A172 (cell line): ENCODE results near the gene VAV2. TPM values are rescaled to one million over a fixed set of nuclear protein-coding genes. Genes with fewer than 3 reads are reported as not detected.

Experiments used
- DNase-seq: peaks from one replicate; pipeline ENCODE4 v3.0.0-alpha.2; 2015; ENCODE audit warnings: low spot score
- total RNA-seq: library from RNA; depleted of rRNA; stranded (reverse); fragments of >200 nt; shearing (Covaris generic); gene quantifications from 2 replicates; pipeline ENCODE4 v1.2.3, GENCODE V29; 2014

The VAV2 gene
- total RNA-seq, 1 experiment from 2014 or later: 14.4 TPM

DNA sequence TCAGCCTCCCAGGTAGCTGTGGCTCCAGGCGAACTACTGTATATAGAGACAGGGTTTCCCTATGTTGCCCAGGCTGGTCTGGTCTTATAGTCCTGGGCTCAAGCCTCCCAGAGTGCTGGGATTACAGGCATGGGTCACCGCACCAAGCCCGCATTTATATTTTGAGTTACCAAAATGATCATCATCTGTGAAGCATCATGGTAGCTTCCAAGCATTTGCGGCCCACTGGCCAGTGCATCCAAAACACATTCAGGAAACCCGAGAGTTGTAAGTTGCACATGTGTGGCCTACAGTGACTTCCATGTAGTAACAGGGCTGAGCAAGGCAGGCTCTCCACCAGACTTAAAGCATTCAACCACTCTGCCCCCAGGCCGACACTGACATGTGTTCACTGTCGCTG, 35.4 kb upstream of the VAV2 start:
- no peak for DNase-seq

DNA sequence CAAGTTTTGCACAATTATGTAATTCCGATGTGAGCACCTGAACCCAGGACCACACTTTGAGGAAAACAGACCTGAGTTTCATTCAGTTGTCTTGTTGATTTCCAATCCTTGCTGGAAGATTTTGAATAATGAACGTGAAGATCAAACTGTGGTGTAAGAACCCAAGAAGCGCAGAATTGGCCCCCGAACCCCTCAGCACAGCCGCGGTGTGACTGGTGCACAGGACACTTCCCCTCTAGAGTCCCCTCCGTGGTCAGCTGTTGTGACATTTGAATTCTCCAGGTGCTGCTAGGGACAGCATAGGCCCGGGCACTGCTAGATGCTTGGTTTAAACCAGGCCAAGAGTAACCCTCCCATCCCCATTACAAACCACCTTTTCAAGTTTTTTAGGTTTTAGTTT, 34.9 kb upstream of the VAV2 start:
- DNase-seq: no peak

DNA sequence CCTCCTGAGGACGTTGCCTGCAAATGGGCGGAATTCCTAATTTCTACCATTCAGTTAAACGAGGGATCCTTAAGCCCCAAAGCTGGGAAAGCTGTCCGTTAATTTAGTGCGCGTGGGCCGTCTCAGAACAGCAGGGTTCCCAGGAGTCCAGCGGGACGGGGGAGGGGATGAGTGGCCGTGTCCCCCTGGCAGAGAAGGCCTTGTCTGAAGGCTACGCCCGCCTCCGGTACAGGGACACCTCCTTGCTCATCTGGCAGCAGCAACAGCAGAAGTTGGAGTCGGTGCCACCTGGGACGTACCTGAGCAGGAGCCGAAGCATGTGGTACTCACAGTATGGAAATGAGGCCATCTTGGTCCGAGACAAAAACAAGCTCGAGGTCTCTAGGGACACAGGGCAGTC, 34.5 kb upstream of the VAV2 start:
- no peak for DNase-seq

DNA sequence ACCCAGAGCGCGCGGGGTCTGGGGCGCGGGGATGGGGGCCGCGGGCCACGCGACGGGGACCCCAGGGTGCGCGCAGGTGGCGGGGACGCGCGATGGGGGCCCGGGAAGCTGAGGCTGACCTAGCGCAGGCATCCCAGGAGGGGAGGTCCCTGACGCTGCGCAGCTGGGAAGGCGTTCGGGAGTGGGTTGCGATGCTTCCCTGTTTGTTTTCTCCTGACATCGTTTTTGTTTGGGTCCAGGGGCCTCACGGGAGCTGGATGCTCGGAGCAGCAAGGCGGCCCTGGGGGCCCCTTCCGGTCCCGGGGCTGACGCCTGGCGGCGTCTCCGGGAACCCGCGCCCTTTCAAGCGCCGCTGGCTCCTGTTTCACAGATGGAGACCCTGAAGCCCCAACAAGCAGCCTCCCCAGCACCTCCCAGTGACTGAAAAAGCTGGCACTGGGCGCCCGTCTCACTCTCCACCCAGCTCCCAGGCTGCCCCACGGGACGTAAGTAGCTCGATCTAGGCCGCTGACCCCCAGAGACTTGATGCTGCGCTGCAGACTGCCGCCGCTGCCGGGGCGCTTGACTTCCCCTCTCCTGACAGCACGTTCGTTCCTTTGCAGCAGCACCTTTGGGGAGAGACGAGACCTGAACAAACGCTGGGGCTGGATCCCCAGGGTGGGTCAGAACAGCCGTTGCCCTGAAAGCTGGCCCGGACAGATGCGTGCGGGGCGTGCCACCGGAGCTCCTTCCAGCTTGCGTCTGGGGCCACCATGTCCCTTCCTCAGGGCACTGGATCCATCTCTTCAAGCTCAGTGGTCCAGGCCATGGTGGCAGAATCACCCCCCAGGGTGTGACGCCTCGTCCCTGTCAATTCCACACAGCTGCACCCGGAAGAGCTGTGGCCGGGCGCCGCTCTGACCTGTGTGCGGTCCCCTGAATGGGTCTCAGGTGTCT, 33.8 kb upstream of the VAV2 start:
- DNase-seq: peak; percentile 35

DNA sequence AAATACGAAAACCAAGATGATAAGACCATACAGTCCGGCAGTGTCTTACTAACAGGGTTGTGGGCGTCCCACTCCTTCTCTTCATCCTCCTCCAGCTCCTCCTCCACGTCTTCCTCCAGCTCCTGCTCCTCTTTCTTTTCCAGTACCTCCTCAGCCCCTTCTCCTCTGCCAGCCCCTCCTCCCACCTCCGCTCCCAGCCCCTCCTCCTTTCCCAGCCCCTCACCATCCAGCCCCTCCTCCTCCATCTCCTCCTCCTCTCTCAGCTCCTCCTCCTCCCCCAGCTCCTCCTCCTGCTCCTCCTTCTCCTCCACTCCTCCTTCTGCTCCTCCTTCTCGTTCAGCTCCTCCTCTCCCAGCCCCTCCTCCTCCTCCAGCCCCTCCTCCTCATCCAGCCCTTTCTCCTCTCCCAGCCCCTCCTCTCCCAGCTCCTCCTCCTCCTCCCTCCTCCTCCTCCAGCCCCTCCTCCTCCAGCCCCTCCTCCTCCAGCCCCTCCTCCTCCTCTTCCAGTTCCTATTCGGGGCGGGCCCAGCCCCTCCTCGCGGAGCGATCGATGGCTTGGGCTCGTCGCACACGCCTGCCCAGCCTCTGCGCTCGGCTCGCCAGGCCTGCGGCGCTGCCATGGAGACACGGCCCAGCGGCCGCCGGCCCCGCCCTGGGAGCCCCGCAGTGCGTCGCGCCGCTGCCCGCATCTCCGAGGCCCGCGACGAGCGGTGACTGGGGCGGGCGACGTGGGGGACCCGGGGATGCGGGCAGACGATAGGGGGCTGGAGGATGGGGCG, 32.9 kb upstream of the VAV2 start, which contains the start of gene BRD3OS:
Gene BRD3OS (plus strand): TSS at position 654 of the 778 bp plus-strand sequence. CDS start 1,267 bp downstream, outside the sequence.
- DNase-seq: peak; percentile 98

DNA sequence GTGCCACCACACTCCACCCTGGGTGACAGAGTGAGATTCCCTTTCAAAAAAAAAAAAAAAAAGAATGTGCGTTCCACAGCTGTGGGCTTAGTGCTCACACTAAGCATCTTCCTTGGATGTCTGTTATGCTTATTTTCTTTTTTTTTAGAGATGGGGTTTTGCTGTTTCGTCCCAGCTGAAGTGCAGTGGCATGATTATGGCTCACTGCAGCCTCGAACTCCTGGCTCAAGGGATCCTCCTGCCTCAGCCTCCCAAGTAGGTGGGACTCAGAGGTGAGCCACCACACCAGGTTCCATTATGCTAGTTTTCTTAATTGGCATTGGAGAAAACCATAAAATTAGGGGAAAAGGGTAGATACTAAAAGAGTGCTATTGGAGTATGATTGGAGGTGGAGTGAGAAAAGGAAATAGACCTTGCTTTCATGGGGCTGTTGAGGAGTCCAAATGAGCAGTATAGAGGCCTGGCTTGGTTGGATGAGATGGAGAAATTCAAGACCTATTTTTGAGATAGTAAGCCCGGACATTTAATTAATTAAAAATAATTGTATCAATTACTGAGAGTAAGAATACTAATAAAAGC, 32.2 kb upstream of the VAV2 start:
- DNase-seq: no peak

DNA sequence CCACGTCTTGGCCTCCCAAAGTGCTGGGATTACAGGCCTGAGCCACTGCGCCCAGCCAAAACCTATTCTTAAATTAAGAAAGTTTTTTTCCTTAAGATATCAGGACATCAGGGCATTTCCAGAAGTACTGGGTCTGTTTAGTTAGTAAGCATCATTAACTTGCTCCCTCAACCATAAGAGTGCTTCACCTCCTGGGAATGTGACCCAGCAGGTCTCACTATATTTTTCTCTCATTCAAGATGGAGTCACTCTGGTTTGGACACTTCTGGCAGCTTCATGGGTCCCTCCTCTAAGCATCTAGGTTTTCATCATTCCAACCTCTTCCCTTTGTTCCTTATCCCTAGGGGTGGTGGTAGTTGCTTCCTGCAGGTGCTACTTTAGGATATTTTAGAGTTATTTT, 22.8 kb upstream of the VAV2 start:
- no peak for DNase-seq

DNA sequence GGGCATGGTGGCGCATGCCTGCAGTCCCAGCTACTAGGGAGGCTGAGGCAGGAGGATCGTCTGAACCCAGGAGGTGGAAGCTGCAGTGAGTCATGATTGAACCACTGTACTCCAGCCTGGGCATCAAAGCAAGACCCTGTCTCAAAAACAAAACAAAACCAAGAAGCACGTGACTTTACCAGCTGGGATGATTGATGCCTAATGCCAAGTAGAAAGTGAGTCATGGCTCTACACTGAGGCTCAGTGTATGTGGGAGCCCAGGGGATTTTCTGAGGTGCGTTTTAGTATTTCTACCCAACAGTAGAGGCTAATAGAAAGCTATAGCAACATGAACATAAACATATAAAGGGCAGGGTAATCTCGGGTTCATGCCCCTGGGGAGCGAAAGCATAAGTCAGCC, 19.3 kb upstream of the VAV2 start:
- peak; percentile 42 for DNase-seq

DNA sequence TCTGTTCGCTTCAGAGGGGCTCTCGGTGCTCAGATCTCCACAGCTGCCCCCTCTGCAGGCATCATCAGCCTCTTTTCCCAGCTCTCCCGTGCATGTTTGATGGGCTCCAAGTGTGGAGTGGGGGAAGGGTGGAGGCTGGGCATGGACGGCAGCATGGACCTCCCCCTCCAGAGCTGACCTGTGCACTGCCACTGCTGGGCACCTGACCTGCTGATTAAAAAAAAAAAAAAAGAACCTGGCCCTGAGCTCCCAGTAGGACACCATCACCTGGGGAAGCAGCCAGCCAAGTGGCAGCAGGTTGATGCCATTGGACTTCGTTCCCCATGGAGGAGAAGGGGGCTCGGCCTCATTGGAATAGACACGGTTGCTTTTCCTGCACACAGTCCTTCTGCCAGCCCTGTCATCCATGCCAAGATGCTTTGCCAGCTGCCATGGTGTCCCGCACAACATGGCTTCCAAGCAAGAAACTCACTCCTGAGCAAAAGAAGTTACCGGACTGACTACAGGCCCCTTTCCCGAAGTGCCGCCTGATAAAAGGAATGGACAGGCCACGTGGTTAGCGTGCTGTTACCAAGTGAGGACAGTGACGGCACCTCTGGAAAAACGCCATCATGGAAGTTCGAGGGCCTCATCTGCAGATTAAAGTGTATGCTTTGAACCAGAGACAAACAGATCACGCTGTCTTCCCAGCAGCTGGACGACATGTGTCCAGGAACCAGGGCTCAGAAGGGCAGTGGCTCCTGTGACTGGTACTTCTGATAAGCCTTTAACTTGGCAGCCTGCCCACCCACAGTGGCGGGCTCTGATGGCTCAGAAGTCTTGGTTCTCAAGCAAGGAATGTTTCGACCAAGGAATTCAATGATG, 18.4 kb upstream of the VAV2 start:
- DNase-seq: peak; percentile 58

DNA sequence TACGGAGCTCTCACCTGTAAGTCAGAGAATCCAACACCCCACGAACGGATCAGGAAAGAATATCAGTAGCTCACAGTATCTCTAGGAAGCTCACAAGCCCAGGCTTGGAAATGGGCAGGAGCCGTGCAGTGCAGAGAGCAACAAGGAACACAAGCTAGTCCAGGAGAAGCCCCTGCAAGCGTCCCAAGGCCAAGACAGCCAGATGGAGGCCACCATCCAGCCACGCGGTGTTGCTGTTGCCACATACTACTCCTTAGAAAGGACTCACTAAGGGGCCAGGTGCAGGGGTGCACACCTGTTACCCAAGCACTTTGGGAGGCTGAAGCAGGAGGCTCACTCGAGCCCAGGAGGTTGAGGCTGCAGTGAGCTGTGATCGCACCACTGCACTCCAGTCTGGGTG, 15.4 kb upstream of the VAV2 start:
- no peak for DNase-seq

DNA sequence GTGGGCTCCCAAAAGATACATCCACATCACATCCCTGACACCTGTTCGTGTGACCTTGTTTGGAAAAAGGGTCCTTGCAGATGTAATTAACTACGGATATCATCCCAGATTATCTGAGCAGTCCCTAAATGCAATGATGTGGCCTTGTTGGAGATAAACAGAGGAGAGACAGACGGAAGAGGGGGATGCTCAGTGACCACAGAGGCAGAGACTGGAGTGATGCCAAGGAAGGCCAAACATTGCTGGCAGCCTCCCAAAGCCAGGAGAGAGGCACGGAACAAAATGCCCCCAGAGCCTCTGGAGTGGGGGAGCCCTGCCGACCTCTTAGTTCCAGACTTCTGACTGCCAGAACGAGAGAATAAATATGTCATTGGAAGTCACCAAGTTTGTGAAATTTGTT, 15.0 kb upstream of the VAV2 start:
- no peak for DNase-seq

DNA sequence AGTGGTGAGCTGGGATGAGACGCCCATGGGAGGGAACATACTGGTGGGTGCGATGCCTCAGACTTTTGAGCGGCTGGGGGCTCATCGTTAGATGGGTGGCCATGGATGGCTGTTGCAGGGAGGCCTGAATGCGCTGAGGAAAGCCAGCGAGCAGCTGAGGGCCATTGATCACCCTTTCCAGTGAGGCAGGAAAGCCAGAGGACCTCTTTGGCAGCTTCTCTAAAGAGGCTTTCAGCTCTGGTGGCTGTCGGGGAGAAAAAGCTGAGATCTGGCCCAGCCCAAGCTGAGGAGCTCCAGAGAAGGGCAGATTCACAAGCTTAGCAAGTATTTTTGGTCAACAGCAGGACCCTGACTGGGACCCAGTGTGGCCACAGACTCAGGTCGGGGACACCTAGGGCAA, 13.3 kb upstream of the VAV2 start:
- no peak for DNase-seq

DNA sequence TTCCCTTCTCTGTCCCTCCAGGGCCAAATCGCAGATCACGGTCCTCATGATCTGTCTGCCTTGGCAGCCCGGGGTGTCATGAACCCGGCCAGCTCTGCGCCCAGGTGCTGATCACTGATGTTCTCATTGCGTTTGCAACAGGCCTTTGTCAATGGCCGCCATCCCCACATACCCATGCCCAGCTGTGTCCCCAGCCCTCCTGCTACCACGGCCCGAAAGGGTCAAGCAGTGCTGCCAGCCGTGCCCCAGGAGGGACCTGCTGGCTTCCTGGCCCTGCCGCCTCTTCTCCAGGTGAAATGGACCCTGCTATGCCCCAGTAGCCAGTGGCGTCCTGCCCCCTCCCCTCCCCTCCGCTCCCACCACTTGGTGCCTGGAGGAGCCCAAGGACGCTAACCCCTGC, 12.8 kb upstream of the VAV2 start:
- no peak for DNase-seq

DNA sequence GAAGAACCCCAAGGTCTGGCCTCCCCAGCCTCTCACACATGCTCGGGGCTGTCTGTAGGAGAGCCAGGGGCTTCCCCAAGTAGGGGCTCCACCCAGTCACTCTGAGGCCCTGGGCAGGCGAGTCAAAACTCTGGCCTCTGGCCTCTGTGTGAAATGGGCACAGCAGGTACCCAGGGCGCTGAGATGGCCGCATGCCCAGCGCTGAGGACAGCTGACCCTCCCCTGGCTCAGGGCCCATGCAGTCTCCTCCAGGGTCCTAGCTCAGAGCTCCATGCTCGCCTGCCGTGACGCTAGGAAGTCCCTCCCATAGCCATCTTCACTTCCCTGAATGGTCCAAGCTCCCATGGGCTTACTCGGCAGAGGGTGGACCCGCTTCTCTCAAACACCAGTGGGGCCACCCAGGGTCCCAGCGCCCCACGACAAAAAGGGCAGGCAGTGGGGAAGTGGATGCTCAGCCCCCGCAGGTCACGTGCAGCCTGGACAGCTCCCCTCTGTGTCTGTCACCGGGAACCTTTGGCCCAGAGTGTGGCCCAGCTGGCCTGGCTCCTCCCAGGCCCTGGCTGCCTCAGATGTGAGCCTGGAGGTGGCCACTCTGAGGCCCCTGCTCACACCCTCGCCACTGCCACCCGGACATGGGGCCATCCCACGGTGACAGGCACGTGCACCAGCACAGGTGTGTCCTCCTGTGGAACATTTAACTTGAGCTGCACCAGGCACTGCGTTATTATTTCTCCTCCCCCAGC, 12.2 kb upstream of the VAV2 start:
- DNase-seq: no peak

DNA sequence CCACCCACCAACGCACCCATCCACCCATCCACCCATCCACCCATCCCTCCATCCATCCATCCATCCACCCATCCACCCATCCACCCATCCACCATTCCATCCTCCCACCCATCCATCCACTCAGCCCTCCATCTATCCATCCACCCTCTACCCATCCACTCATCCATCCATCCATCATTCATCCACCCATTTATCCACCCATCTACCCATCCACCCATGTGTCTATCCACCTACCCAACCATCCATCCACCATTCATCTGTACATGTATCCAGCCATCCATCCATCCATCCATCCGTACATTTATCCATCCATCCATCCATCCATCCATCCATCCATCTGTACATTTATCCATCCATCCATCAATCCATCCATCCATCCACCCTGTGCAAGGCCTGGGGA, 11.1 kb upstream of the VAV2 start:
- no peak for DNase-seq

DNA sequence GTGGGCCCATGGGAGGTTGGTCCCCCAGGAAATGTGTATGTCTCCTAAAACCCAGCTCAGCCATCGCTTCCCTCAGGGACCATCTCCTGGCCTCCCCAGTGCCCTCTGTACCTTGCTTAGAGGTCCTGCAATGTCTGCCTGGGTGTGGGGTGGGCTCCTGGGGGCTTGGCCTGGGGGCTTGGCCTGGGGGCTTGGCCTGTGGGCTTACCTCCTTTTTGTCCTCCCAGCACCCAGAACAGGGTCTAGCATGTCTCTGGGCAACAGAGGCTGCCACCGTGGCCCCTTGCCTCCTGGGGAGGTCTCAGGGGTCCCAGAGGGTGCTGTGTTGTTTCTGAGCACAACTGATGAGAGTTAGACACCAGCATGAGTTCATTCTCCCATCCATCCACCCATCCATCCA, 10.7 kb upstream of the VAV2 start:
- DNase-seq: no peak

DNA sequence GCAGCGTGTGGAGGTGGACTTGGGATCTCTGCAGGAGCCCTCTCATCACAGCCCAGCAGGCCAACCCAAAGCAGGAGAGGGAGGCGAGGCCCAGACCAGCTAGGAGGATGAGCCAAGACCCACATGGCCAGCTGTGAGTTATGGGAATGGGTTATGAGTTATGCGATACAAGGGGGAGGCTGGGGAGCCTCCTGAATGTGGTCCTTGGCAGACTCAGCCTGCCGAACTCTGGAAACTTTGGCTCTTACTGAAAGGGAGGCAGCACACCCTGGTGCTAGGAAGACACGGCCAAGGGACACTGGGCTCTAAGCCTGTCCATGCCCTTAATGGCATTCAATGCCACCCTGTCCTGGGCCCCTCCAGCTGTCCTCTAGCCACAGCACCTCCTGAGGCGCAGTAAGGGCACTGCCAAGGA, 7.7 kb upstream of the VAV2 start:
- DNase-seq: no peak

DNA sequence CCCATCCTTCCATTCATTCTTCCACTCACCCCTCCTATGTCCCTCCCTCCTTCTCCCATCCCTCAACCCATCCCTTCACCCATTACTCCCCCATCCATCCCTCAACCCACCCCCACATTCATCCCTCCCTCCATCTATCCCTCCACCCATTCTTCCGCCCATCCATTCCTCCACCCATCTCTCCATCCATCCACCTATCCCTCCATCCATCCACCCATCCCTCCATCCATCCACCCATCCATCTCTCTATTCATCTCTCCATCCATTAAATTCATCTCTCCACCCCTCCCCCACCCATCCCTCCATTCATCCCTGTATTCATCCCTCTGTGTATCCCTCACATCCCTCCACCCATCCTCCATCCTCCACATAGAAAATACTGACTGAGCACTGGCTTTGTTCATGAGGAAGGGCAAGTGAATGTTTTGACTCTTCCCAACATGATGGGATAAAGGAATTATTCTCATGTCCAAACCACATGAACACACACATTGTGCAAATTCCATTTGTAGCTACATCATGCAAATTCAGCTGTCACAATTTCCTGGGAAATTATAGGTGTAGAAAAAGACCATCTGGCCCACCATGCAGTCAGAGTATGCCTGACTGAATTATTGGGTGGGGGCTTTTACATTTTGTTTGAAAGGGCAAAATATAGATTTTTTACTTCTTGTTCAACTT, 6.9 kb upstream of the VAV2 start:
- DNase-seq: no peak

DNA sequence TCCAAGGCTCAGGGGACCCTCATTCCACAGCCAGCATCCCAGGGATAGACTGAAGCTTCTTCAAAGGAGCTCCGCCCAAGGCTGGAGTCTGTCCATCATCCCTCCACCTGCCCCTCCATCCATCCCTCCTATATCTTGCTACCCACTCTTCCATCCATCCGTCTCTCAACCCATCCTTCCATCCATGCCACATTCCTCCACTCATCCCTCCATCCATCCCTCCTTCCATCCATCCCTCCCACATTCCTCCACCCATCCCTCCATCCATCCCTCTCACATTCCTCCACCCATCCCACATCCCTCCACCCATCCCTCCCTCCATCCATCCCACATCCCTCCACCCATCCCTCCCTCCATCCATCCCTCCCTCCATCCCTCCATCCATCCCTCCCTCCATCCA, 5.5 kb upstream of the VAV2 start:
- no peak for DNase-seq
